Activated T-helper 1 cell treated with anti-CD3 and anti-CD28 coated beads, Interleukin-2, amount 50 U/mL, for 16 hours (primary cell): Measurements from ENCODE around the gene DPF3.
A peak's percentile ranks its signal among the peaks of the same experiment; 100 is the strongest.

Experiments
- DNase-seq, 2 donors: peaks; one replicate each; pipeline ENCODE4 v3.0.0-alpha.2; 2020; ENCODE audit warnings: low read depth in 1 of 2, low spot score in 1 of 2

Gene DPF3

DNA sequence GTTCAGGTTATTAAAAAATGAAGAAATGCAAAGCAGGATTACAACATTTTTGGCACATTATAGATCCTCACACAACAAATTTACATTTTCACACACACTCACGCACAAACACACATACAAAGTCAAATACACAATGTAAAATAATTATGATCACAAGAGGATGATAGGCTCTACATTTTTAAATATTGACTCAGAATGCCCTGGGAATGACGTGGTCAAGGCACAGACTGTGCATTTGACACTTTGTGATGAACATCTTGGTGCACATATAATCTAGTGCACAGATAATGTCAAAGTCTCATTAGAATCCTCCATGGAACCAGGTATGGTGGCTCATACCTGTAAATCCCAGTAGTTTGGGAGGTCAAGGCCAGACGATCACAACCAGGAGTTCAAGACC is 49.4 kb downstream of the DPF3 start:
- DNase-seq: no peak

DNA sequence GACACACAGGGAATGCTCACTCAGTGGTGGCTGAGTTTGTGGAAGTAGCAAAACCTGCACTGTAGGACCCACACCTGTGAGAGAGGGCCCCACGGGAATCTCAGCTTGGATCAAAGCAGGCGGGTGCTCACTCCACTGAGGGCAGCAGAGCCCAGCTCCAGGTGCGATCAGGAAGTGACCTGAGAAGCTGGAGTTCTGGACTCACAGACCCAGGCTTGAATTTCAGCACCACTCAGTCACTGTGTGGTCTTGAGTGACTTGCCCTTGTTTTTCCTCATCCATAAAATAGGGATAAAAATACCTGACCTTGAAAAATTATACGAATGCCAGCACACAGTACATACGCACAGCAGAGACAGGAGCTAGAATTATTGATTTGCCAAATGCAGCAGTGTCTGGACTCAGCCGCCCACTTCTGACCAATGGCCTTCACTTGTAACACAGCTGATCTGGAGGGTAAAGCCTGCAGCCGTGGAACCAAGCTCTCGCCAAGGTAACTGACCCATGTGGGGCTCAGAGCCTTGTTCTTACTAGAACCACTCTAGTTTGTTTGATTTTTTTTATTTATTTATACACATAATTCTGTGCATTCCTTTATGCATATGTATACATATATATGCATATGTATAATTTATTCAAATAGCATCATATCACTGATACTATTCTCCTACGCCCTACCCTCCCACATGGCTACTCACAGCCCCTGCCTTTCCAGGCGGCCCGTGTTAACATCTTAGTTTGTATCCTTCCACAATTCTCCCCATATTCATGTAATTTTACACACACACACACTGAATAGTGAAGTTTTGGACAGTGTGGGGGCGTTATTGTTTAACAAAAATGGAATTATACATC is 53.9 kb downstream of the DPF3 start:
- DNase-seq: no peak

DNA sequence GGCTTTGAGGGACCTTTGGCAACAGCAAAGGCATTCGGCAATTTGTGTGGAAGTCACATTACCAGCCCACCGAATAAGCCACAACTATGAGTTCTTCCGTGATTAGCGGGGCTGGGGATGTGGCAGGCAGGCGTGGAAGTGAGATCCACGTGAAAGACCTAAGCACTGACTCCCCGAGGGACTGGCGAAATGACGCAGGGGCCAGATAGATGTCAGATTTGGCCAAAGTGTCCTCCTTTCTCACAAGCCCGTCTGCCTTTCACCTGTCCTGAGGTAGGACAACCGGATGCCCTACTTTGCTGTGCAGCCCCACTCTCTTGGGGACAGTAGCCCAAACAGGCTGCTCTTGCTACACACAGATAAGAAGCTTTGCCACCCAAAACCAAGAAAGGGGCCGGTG is 54.5 kb downstream of the DPF3 start:
- no peak for DNase-seq

DNA sequence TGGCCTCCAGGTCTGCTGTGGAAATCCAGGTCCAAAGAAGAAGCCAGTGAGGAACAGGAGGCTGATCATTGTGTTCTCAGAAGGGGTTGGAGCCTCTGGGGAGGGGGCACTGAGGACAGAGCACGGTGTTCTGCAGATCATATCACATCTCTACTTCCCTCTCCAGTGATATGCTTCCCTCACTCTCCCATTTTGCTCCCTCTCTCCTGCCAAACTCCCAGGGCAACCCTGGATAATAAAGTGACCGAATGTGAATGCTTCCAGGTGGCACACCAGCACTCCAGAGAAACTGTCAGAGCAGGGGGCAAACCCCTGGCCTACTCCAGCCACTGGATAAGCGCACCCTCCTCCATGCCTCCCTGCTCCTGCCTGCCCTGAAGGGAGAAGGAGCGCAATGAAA is 57.8 kb downstream of the DPF3 start:
- no peak for DNase-seq

DNA sequence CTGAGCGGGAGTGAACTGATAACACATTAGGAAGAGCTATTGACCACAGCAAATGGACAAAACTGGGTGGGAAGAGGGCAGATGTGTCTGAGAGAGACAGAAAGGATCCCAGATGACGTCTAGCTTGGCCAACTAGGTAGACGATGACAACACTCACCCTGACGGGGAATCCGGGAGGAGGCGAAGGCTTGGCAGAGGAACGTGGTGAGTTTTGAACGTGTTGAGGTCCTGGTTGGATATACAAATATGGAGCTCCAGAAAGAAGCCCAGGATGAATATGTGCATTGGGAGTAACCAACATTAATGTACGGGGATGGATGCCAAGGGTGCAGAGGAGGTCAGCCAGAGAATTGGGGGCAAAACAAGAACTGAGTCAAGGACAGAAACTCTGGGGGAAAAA is 60.7 kb downstream of the DPF3 start:
- no peak for DNase-seq

DNA sequence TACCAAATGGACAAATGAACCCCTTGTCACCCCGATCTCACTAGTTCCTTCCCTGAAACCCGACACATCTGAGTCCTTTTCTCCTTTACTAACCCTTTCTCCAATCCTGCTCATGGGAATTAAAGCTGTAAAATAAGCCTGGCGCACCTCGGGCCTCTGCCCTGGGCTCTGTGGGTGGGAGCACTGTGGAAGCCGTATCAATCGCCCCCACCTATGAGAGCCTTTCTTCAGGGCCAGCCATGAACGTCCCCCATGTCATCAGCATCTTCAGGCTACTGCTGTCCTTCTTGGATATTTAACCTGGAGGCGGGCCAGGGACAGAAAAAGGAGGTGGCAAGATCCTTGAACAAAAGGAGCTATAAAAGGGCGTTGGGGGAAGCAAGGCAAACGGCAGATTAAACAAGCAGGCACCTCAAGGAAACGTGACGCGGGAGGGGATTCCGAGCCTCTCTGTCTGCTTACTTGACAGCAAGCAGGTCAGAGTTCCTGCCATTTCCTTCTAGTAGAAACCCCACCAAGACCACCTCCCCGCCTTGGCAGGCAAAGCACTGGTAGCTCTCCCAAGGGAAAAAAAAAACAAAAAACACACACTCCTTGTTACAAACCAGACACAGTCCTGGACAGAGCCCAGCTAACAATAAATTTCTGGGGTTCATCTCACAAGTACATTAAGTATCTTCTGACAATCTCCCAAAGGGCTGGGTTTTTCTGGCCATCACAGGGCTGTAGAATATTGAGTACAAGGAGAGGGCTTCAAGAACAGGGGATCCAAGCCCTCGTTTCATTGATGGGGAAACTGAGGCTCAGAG is 62.9 kb downstream of the DPF3 start:
- DNase-seq: no peak

DNA sequence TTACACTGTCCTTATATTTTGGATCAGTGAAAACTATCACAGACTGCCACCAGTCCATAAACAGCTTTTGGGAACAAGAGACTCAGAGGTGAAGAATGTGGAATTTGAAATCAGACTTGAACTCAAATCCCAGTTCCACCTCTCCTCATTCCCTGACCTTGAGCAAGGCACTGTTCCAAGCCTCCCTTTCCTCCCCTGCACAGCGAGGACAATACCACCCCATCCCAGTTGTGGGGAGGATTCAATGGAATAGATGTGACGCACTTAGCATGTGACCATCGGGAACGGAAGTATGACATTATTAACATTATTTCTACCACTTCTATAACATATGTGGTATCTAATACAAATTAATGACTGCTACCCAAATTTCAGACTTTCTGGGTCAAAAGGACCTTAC is 63.5 kb downstream of the DPF3 start:
- DNase-seq: no peak

DNA sequence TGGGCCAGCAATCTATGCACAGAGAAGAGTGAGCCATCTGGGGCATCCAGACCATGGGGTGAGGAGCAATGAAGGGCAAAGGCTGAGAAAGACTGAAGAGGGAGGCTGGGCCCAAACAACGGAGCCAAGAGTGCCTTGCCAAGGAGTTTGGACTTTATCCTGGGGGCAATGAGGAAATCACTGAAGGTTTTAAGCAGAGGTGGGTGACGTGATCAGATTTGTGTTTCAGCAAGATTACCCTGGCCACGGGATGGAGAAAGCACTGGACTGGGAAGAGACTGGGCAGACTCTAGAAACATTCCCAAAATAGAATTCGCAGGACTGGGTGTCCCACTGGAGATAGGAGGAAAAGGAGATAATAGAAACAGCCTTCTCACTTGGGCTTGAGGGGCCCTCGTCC is 65.3 kb downstream of the DPF3 start:
- no peak for DNase-seq

DNA sequence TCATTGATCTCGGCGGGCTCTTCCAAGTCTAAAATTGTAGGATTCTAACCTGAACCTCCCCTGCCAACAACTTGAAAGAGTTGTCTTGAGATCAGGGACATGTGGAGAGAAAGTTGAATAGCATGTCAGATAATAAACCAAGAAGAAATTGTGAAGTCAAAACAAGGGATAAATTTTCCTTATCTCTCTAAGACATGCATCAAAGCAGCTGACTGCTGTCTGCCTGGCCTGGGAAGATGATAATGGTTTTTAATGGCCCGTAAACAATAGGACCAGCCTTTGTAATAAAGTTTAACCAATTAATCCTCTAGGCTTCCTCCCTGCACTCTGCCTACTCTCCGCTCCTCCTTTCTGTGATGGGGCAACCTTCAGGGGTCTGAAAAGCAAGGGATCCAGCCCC is 67.9 kb downstream of the DPF3 start:
- DNase-seq: no peak

DNA sequence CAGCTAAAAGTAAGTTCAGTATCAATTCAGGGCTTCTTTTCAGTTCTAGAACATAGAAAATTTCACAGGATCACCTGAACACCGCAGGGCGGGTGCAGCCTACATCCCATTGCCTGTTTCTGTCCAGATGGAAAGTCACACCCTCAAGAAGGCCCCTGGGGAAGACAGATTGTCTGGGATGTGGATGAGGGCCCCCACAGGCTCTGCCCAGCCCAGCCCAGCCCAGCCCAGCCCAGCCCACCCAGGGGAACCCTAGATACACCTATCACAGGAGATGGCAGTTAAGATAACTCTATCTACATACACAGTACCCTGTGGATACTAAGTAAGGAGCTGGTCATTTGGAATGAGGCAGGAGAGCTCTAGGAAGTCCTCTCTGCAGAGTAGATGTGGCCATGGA is 68.4 kb downstream of the DPF3 start:
- no peak for DNase-seq

DNA sequence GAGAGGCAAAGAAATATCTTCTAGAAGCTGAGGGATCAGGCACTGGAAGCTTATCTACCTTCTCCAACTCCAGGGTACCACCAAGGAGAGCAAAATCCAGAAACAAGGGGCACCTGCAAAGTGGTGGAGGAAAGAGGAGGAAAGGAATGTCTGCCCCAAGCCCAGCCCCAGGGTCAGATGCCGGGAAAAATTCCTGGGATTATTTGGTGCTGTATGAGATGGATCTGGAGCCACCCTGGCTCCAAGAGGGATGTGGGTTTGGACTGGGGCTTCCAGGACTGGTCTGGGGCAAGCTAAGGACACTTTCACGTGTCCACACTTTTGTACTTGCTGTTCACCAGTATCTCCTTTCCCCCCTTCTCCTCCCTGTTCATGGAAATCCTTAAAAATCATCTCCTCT is 69.8 kb downstream of the DPF3 start:
- DNase-seq: no peak

DNA sequence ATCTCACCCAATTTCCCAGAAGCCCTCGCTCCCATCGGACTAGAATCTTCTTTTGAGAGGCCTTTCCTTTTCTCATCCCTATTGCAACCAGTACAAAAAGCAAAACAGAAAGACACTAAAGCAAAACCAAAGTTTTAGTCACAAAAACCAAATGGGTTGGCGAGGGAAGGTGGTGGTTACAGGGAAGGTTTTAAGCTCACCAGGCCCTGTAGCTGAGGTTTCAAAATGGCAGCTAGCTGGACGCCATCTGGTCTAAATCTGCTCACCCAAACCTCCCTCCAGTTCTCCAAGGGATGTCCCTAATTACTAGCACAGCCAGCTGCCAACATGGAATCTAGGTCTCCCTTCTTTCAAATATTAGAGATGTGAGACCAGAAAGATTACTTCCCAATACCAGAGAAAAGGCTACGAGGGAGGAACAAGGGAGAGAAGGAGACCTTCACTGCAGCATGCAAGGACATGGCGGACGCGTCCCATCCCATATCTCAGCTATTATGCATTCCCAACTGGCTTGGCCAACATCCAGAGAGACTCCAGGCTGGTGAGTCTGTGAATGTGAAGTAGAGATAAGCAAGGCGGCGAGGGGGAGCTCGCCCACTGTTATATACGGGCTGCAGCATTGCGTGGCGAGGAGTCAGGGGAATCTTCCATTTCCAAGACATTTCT is 70.8 kb downstream of the DPF3 start:
- no peak for DNase-seq

DNA sequence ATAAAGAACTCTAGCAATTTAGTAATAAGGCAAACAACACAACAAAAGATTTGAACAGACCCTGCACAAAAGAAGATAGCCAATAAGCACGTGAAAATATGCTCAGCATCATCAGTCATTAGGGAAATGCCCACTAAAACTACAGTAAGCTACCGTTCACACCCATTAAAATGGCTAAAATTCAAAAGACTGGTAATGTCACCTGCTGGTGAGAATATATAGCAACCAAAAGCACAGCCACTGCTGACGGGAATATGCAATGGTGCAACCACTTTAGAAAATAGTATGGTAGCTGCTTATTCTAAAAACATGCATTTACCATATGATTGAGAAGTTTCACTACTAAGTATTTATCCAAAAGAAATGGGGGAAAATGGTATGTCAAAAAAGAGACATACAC is 74.9 kb downstream of the DPF3 start:
- DNase-seq: no peak

DNA sequence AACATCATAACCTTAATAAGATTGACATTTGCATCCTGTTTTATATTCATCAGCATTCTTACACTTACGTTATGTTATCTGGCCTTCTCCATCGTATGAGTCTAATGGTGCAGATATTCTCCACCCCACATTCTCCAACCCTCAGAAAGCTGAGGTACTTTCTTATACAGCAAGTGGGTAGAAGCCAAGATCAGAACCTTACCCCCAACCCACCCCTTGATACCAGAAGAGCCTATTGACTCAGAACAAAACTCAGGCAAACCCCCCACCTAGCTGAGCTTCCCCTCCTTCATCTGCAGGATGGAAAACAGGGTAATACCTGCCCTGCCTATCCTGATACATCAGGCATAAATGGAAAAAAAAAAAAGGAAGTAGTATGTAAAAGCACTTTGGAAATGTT is 77.6 kb downstream of the DPF3 start:
- DNase-seq: no peak

DNA sequence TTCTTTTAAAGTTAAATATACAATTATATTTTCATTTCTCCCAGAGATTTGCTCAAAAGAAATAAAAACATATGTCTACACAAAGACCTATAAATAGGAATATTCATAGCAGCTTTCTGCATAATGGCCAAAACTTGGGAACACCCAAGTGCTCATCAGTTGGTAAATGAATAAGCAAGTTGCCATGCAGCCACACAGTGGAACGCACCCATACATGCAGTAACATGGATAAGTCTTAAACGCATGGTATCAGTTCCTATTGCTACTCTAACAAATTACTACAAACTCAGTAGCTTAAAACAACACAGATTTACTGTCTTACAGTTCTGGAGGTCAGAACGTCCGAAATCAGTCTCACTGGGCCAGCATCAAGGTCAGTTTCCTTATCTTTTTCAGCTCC is 78.5 kb downstream of the DPF3 start:
- DNase-seq: no peak

DNA sequence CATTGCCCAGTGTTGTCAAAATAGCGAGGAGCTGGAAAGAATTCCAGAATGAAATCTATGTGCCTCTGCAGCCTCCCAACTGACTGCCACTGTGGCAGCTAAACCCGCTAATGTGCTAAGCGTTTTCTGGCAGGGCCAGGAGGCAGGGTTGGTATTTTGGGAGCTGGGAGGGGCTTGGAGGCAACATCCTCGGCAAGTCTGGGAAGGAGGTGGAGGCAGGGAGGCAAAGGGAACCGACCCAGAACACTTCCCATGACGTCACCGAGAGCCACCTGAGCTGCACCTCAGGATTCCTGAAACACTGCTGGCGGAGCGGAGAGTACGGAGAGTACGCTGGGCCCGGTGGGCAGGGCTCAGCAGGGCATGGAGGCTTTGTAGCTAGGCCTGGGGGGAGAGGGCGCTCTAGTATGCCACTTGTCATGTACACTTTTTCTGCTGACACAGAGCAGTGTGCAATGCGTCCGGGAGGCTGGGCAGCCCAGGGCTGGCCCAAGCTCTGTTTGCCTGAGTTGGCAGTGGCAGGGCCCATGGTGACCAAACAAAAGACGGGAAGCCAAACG is 81.5 kb downstream of the DPF3 start:
- DNase-seq: no peak

DNA sequence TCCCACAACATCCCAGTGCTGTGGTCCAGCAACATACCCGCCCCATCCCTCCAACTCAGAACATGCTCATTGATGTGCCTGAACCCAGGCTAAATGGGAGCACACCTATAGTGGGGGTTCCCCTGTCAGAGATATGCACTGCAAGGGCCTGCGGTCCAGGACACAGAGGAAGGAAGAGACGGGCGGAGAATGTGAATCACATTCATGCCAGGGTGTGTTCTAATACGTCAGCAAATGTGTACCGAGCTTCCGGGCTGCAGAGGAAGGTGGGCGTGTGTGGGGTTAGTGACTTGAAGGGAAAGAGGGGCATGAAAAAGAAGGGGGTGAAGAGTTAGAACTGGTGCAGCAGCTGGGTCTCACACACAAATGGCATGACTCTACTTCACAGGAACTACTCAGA is 83.7 kb downstream of the DPF3 start:
- peak in 1 of 2 donors; percentile 6 for DNase-seq

DNA sequence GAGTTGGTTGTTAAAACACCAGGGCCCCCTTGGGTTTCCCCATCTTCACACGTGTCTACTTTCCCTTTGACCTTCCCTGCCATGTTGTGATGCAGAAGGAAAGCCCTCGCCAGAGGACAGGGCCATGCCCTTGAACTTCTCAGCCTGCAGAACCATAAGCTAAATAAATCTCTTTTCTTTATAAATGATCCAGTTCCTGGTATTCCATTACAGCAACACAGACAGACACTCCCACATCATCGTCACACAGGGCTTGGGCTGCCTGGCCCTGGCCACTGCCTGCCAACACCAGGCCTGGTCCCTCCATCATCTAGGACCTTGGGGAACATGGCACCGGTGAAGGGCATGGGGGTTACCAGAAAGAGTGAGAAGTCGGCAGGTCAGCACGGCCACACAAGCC is 84.8 kb downstream of the DPF3 start:
- DNase-seq: no peak

DNA sequence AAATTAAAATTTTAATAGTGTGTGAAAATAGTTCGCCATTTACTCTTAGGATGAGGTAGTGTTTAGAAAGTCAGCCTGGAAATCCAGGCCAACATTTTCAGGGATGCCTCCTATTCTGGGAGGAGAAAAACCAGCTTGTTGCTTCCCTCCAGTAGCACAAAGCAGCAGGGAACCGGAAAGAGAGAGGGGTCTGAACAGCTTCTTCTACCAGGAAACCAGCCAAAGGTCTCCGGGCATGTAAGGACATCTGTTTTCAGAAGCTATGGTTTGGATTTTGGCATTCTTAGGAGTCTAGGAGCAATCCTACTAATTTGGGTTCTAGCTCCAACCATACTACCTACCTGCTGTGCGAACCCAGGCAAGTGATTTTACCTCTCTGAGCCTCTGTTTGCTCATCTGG is 85.3 kb downstream of the DPF3 start:
- no peak for DNase-seq

DNA sequence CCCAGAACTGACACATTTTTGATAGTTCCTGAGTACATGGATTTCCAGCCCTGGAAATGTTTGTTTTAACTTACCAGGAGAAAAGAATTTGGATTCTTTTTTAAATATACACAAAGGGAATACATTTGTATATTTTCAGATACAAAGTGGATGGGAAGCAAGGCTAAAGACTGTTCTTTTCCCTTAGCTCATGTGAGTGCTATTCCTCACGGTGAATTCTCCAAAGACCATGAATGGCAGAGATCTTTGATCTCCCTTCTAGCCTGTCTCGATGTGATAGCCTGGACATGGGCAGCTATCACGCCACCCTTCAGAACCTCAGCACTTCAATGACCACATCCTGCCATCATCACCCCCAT is 91.3 kb downstream of the DPF3 start:
- no peak for DNase-seq

DNA sequence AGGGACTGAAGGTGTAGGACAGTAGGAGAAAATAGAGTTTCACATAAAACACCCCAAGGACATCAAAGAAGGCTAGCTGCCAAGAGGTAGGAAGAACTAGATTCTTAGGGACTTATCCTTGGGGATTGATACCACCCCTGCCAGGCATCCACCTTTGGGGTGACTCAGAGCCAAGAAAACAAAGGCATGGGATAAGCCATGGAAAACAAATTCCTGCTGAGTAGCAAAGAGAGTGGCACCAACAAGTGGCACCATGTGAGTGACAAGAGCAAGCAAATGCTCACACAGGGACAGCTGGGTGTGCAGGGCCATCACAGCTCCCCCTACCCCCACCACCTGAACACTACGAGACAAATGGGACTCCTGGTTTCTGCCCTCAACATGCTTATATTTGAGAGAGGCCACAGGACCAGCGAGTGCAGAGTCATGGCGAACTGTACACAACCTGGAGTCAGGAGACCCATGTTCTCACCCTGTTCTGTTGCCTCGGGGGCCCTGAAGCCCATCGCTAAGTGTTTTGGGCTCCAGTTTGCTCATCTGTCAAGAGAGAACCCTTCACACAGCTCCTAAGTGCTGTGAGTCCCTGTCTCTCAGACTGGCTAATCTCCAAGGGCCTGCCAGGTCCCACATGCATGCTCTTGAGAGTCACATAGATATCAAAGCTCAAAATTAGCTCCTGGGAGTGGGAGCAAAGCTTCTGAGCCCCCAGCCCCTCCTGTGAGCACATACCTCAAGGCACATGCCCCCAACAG is 91.9 kb downstream of the DPF3 start:
- no peak for DNase-seq
